K562 (cell line): Measurements from ENCODE around the gene AMDHD1. TPM values are rescaled to one million over a fixed set of nuclear protein-coding genes. Genes with fewer than 3 reads are reported as not detected.

Source experiments
- ATAC-seq: fragments of 200-7000 bp; cut with Tn5 transposase; 3 replicates; pipeline ENCODE4 v1.9.1; 2020; ENCODE audit warnings: moderate library complexity
- BruUV-seq: library from RNA; stranded (reverse); fragments of 400-500 nt; replicated peaks from 2 replicates; lab custom pipeline; 2021; lab: Mats Ljungman, UMichigan
- CTCF ChIA-PET: fragments of 300-600 bp; formaldehyde crosslinking; extraction: SDS; loops from one replicate; lab custom pipeline; 2021; ENCODE audit warnings: low intra/inter-chr PET ratio; lab: Yijun Ruan, JAX
- POLR2A ChIA-PET: fragments of 300-600, 350-650 bp; sonication (Branson Sonifier 250); formaldehyde crosslinking; extraction: SDS; loops from one replicate; lab custom pipeline; 2021; ENCODE audit warnings: antibody characterized with exemption, inconsistent platforms; lab: Yijun Ruan, JAX
- DNase-seq, 4 experiments: peaks; one replicate each; pipeline versions ENCODE4 v3.0.0 to v3.0.0-alpha.2; 2011 to 2018; ENCODE audit warnings: low spot score in 3 of 4, mixed read lengths in 3 of 4; ENCODE audit errors: extremely low read depth in 1 of 4
- FAIRE-seq: peaks from 2 replicates; lab custom pipeline; 2011; peaks lifted over from hg19 to GRCh38; lab: Jason Lieb, UNC
- H2AFZ ChIP-seq: 2 replicates; pipeline ENCODE4 v1.6.0; 2011; ENCODE audit warnings: low read depth, low read length, control low read depth, inconsistent platforms
- H3K27ac ChIP-seq: fragments of 200-600 bp; 3 replicates; pipeline ENCODE4 v1.8.0; 2011; ENCODE audit warnings: low read depth, mild to moderate bottlenecking, control low read depth, inconsistent platforms, low read length, moderate library complexity, mixed read lengths; ENCODE audit errors: extremely low read depth
- H3K27me3 ChIP-seq, 2 experiments: fragments of 300-600 bp in 1 of 2; 2 replicates in 1 of 2; 3 replicates in 1 of 2; pipeline versions ENCODE4 v1.6.0 to v1.8.0; 2011; ENCODE audit warnings: inconsistent platforms in 2 of 2, low read length in 2 of 2, mild to moderate bottlenecking in 1 of 2, mixed read lengths in 1 of 2, moderate library complexity in 1 of 2; ENCODE audit not compliant: control insufficient read depth in 2 of 2, insufficient read depth in 2 of 2
- H3K36me3 ChIP-seq: fragments of 300-600 bp; 3 replicates; pipeline ENCODE4 v1.8.0; 2011; ENCODE audit warnings: mild to moderate bottlenecking, low read length, inconsistent platforms; ENCODE audit not compliant: control insufficient read depth, insufficient read depth
- H3K4me1 ChIP-seq, 2 experiments: fragments of 200-600 bp in 1 of 2; replicated peaks in 1 of 2; 2 replicates in 1 of 2; 3 replicates in 1 of 2; pipeline versions ENCODE4 v1.5.1 to v1.8.0; 2011; ENCODE audit warnings: inconsistent platforms in 2 of 2, low read length in 2 of 2, mild to moderate bottlenecking in 1 of 2, mixed read lengths in 1 of 2, moderate library complexity in 1 of 2; ENCODE audit not compliant: control insufficient read depth in 2 of 2, insufficient read depth in 2 of 2
- H3K4me2 ChIP-seq: 2 replicates; pipeline ENCODE4 v1.6.1; 2011; ENCODE audit warnings: low read length, control low read depth, inconsistent platforms, mixed read lengths; ENCODE audit not compliant: insufficient read depth
- H3K4me3 ChIP-seq: fragments of 200-600 bp; sonication (generic), shearing (Covaris generic); 2 replicates; pipeline ENCODE4 v1.5.1; 2016; ENCODE audit warnings: control low read depth, inconsistent platforms
- H3K79me2 ChIP-seq: fragments of 200-600 bp; 3 replicates; pipeline ENCODE4 v1.8.0; 2011; ENCODE audit warnings: low read length, inconsistent platforms; ENCODE audit not compliant: control insufficient read depth, insufficient read depth
- H3K9ac ChIP-seq, 2 experiments: 2 replicates each; pipeline versions ENCODE4 v1.6.0 to v1.6.1; 2011; ENCODE audit warnings: low read depth in 2 of 2, low read length in 2 of 2, control low read depth in 1 of 2, inconsistent platforms in 1 of 2, mild to moderate bottlenecking in 1 of 2, mixed read lengths in 1 of 2; ENCODE audit not compliant: insufficient read depth in 1 of 2
- H3K9me1 ChIP-seq: one replicate; pipeline ENCODE4 v1.6.0; 2011; ENCODE audit warnings: inconsistent platforms, mild to moderate bottlenecking, low read length, moderate library complexity; ENCODE audit not compliant: control insufficient read depth, insufficient read depth
- H3K9me3 ChIP-seq: replicated peaks from 2 replicates; pipeline ENCODE4 v1.5.1; 2011; ENCODE audit warnings: low read depth, low read length, inconsistent platforms; ENCODE audit not compliant: control insufficient read depth, insufficient read depth
- H4K20me1 ChIP-seq: replicated peaks from 2 replicates; pipeline ENCODE4 v1.6.1; 2011; ENCODE audit warnings: low read length, inconsistent platforms, mixed read lengths; ENCODE audit not compliant: control insufficient read depth, insufficient read depth
- BCOR ChIP-seq: fragments of 450-650 bp; IDR thresholded peaks from 2 replicates; pipeline ENCODE4 v1.6.1; 2016
- CHD1 ChIP-seq: fragments of 200-600 bp; sonication (generic); IDR thresholded peaks from one replicate; pipeline ENCODE4 v1.6.1; 2012; ENCODE audit warnings: mild to moderate bottlenecking, moderate library complexity, low read length, inconsistent platforms
- CHD4 ChIP-seq: fragments of 200-600 bp; sonication (generic); IDR thresholded peaks from 3 replicates; pipeline ENCODE4 v1.6.1; 2012; ENCODE audit warnings: low read depth, mild to moderate bottlenecking, mixed read lengths, low read length, inconsistent platforms; ENCODE audit not compliant: insufficient read depth, insufficient replicate concordance, poor library complexity, severe bottlenecking
- ERF ChIP-seq: fragments of 450-650 bp; formaldehyde crosslinking; IDR thresholded peaks from 2 replicates; pipeline ENCODE4 v1.4.0; 2020; ENCODE audit warnings: mild to moderate bottlenecking, mixed read lengths
- MYC ChIP-seq, 2 experiments: fragments of 250-450 bp in 1 of 2; sonication (Bioruptor Pico) in 1 of 2; IDR thresholded peaks; 2 replicates each; pipeline versions ENCODE4 v1.5.1 to v1.6.1; 2012 to 2021; ENCODE audit warnings: low read depth in 2 of 2, borderline replicate concordance in 1 of 2, improper control_type of control experiment in 1 of 2, low read length in 1 of 2, mild to moderate bottlenecking in 1 of 2, moderate library complexity in 1 of 2
- ZNF780A ChIP-seq: fragments of 250-450 bp; sonication (Bioruptor Pico); IDR thresholded peaks from 2 replicates; pipeline ENCODE4 v1.5.0; 2021; ENCODE audit warnings: mild to moderate bottlenecking
- WGBS: fragments of 100-300 bp; shearing (Covaris generic); methylation state at CpG from one replicate; pipeline ENCODE4 v1.1.6; 2016; ENCODE audit warnings: low coverage, mixed read lengths; ENCODE audit not compliant: insufficient coverage; ENCODE audit errors: missing lambda C conversion rate; 5-methylcytosine and 5-hydroxymethylcytosine counted together
- in situ Hi-C: fragments of 300-500 bp; cut with MboI; formaldehyde crosslinking; loops from 4 replicates; pipeline ENCODE4 v1.15.0; 2018; ENCODE audit warnings: inconsistent platforms, mixed read lengths
- intact Hi-C: fragments of 100-400 bp; cut with micrococcal nuclease; formaldehyde crosslinking; loops from 2 replicates; pipeline ENCODE4 v1.14.2; 2022
- polyA plus RNA-seq, 8 experiments: library from polyadenylated mRNA; depleted of rRNA in 4 of 8; stranded (reverse) in 5 of 8; unstranded in 3 of 8; fragments of >200 nt; fragmentation: Nextera tagmentation in 2 of 8; fragmentation: Illumina TruSeq in 1 of 8; extraction: Ambion mirVana in 2 of 8; extraction: Trizol in 1 of 8; gene quantifications; 2 replicates each; pipeline versions ENCODE4 v1.2.1 to v1.2.3, GENCODE V29; 2011 to 2014; ENCODE audit warnings: inconsistent platforms in 1 of 8, missing spikeins in 1 of 8
- total RNA-seq, 7 experiments: library from RNA; depleted of rRNA in 6 of 7; stranded (reverse); fragments of >200 nt in 6 of 7; fragmentation: Illumina TruSeq in 2 of 7; extraction: Trizol in 2 of 7; gene quantifications; 2 replicates each; pipeline versions ENCODE4 v1.2.1 to v1.2.3, GENCODE V29; 2011 to 2021; ENCODE audit warnings: low replicate concordance in 1 of 7
- TF ChIP-seq, protein P1 (sequence below), 2 experiments: fragments of 450-650 bp; IDR thresholded peaks; 2 replicates each; pipeline ENCODE4 v1.6.1; 2016
- TF ChIP-seq, protein P2 (sequence below): fragments of 250-450 bp; sonication (Bioruptor Pico); IDR thresholded peaks from 2 replicates; pipeline ENCODE4 v1.4.0; 2020; ENCODE audit warnings: borderline replicate concordance
- TF ChIP-seq, protein P3 (sequence below): sonication (generic); formaldehyde crosslinking; IDR thresholded peaks from 2 replicates; pipeline ENCODE4 v1.9.0; 2022; ENCODE audit warnings: mild to moderate bottlenecking, missing genetic modification reagents
- TF ChIP-seq, protein P4 (sequence below): fragments of 250-450 bp; sonication (Bioruptor Pico); IDR thresholded peaks from 2 replicates; pipeline ENCODE4 v1.4.0; 2020; ENCODE audit warnings: mild to moderate bottlenecking, moderate library complexity, borderline replicate concordance
- TF ChIP-seq, protein P5 (sequence below): fragments of 450-650 bp; formaldehyde crosslinking; IDR thresholded peaks from 2 replicates; pipeline ENCODE4 v1.4.0; 2020; ENCODE audit warnings: mild to moderate bottlenecking, moderate library complexity

AMDHD1 gene
- total and polyA plus RNA-seq, 9 of the 15 experiments (the other 6 are each of a cell fraction or from before 2014, with no cell fraction given): not detected

DNA sequence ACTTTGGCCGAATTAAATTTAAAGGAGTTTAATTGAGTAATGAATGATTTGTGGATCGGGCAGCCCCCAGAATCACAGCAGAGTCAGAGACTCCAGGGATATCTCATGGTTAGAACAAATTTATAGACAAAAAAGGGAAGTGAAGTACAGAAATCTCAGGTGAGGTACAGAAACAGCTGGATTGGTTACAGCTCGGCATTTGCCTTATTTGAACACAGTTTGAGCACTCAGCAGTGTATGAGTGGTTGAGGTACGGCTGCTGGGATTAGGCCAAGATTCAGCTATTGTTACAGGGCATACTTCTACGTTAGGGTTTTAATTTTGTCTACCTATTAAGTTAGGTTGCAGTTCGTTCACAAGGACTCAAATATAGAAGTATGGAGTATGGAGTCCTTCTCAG is 24.0 kb upstream of the AMDHD1 start:
- Histone ChIP-seq H3K9me3 (no peaks in the 10 kb centered on the region), H3K79me2 (no peaks in the 10 kb centered on the region), H4K20me1 (no peaks in the 10 kb centered on the region), H3K9me1 (no peaks in the 10 kb centered on the region), H2AFZ (no peak overlapping the region), H3K36me3 (no peaks in the 10 kb centered on the region), H3K4me1 (no peaks in the 10 kb centered on the region), H3K27ac (no peak overlapping the region), H3K9ac (no peak overlapping the region), H3K27me3 (no peaks in the 10 kb centered on the region; a peak in 1 of 5 replicates), H3K4me2 (no peak overlapping the region), H3K4me3 (no peak overlapping the region)
- intact Hi-C loops: loop anchor here (5.0 to 10.0 kb wide), 3 partner anchors 138 to 598 kb away; no protein-coding TSS in a partner anchor
- in situ Hi-C loops: no loop called here
- ATAC-seq: no peak
- ChIA-PET POLR2A (no interaction called here), CTCF (interaction anchor here (0.7 kb wide), 1 partner anchor 597 kb away, joined by 3 read pairs; no protein-coding TSS in a partner anchor)
- no peak for FAIRE-seq
- no peak for DNase-seq
- BruUV-seq: no TSS peak
- 0% methylated on average over 6 of the region's 6 CpGs for WGBS
- TF ChIP-seq CHD4 (no peak), CHD1 (no peak), ZNF780A (no peak), ERF (no peak), MYC (IDR thresholded peaks at IDR 0.05; ENCODE audit: low read depth, low read length) (no peak), MYC (CRISPR knock-in tag; IDR thresholded peaks at IDR 0.05; ENCODE audit: borderline replicate concordance, low read depth) (no peak), BCOR (no peak)
- TF ChIP-seq, protein P1, sequence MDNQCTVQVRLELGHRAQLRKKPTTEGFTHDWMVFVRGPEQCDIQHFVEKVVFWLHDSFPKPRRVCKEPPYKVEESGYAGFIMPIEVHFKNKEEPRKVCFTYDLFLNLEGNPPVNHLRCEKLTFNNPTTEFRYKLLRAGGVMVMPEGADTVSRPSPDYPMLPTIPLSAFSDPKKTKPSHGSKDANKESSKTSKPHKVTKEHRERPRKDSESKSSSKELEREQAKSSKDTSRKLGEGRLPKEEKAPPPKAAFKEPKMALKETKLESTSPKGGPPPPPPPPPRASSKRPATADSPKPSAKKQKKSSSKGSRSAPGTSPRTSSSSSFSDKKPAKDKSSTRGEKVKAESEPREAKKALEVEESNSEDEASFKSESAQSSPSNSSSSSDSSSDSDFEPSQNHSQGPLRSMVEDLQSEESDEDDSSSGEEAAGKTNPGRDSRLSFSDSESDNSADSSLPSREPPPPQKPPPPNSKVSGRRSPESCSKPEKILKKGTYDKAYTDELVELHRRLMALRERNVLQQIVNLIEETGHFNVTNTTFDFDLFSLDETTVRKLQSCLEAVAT (IDR thresholded peaks at IDR 0.05): no peak
- TF ChIP-seq, protein P2, sequence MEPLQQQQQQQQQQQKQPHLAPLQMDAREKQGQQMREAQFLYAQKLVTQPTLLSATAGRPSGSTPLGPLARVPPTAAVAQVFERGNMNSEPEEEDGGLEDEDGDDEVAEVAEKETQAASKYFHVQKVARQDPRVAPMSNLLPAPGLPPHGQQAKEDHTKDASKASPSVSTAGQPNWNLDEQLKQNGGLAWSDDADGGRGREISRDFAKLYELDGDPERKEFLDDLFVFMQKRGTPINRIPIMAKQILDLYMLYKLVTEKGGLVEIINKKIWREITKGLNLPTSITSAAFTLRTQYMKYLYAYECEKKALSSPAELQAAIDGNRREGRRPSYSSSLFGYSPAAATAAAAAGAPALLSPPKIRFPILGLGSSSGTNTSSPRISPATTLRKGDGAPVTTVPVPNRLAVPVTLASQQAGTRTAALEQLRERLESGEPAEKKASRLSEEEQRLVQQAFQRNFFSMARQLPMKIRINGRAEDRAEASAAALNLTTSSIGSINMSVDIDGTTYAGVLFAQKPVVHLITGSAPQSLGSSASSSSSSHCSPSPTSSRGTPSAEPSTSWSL (CRISPR knock-in tag): no peak
- TF ChIP-seq, protein P3, sequence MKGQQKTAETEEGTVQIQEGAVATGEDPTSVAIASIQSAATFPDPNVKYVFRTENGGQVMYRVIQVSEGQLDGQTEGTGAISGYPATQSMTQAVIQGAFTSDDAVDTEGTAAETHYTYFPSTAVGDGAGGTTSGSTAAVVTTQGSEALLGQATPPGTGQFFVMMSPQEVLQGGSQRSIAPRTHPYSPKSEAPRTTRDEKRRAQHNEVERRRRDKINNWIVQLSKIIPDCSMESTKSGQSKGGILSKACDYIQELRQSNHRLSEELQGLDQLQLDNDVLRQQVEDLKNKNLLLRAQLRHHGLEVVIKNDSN (CRISPR knock-in tag): no peak
- TF ChIP-seq, protein P4, sequence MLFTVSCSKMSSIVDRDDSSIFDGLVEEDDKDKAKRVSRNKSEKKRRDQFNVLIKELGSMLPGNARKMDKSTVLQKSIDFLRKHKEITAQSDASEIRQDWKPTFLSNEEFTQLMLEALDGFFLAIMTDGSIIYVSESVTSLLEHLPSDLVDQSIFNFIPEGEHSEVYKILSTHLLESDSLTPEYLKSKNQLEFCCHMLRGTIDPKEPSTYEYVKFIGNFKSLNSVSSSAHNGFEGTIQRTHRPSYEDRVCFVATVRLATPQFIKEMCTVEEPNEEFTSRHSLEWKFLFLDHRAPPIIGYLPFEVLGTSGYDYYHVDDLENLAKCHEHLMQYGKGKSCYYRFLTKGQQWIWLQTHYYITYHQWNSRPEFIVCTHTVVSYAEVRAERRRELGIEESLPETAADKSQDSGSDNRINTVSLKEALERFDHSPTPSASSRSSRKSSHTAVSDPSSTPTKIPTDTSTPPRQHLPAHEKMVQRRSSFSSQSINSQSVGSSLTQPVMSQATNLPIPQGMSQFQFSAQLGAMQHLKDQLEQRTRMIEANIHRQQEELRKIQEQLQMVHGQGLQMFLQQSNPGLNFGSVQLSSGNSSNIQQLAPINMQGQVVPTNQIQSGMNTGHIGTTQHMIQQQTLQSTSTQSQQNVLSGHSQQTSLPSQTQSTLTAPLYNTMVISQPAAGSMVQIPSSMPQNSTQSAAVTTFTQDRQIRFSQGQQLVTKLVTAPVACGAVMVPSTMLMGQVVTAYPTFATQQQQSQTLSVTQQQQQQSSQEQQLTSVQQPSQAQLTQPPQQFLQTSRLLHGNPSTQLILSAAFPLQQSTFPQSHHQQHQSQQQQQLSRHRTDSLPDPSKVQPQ (CRISPR knock-in tag): no peak
- TF ChIP-seq, protein P5, sequence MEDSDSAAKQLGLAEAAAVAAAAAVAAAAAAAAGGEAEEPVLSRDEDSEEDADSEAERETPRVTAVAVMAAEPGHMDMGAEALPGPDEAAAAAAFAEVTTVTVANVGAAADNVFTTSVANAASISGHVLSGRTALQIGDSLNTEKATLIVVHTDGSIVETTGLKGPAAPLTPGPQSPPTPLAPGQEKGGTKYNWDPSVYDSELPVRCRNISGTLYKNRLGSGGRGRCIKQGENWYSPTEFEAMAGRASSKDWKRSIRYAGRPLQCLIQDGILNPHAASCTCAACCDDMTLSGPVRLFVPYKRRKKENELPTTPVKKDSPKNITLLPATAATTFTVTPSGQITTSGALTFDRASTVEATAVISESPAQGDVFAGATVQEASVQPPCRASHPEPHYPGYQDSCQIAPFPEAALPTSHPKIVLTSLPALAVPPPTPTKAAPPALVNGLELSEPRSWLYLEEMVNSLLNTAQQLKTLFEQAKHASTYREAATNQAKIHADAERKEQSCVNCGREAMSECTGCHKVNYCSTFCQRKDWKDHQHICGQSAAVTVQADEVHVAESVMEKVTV (CRISPR knock-in tag): no peak
